OCI-LY1 (cell line): Measurements from ENCODE around the gene MSRB3.

Source experiments
- EZH2 ChIP-seq: fragments of 200-600 bp; sonication (generic), shearing (Covaris generic); IDR thresholded peaks from 2 replicates; pipeline ENCODE4 v1.8.0; 2017; ENCODE audit warnings: borderline replicate concordance, mixed run types, mild to moderate bottlenecking, antibody characterized with exemption, low read length, moderate library complexity, mixed read lengths
- TF ChIP-seq, protein P1 (sequence below): fragments of 200-600 bp; sonication (generic), shearing (Covaris generic); IDR thresholded peaks from 2 replicates; pipeline ENCODE4 v1.5.1; 2017; ENCODE audit warnings: mild to moderate bottlenecking, antibody characterized with exemption, low read length, moderate library complexity, mixed read lengths

- TF ChIP-seq, protein P1, sequence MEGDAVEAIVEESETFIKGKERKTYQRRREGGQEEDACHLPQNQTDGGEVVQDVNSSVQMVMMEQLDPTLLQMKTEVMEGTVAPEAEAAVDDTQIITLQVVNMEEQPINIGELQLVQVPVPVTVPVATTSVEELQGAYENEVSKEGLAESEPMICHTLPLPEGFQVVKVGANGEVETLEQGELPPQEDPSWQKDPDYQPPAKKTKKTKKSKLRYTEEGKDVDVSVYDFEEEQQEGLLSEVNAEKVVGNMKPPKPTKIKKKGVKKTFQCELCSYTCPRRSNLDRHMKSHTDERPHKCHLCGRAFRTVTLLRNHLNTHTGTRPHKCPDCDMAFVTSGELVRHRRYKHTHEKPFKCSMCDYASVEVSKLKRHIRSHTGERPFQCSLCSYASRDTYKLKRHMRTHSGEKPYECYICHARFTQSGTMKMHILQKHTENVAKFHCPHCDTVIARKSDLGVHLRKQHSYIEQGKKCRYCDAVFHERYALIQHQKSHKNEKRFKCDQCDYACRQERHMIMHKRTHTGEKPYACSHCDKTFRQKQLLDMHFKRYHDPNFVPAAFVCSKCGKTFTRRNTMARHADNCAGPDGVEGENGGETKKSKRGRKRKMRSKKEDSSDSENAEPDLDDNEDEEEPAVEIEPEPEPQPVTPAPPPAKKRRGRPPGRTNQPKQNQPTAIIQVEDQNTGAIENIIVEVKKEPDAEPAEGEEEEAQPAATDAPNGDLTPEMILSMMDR = no peak
- no peak for TF ChIP-seq EZH2
These were observed 216.8 kb downstream of the MSRB3 start for GRCh38 chr12:65495233-65495632.
